ENCODE results near the gene CPVL.

CPVL gene

GRCh38 chr7:29177963-29178600 lies 31.7 kb upstream of the CPVL start:
- no peak for DNase-seq
- Histone ChIP-seq H3K27ac (no peak overlapping the region), H3K27me3 (ENCODE audit: insufficient read depth, low read depth, severe bottlenecking) (no peaks in the 10 kb centered on the region), H3K9me3 (ENCODE audit: severe bottlenecking) (no peaks in the 10 kb centered on the region), H3K36me3 (no peaks in the 10 kb centered on the region), H3K4me3 (ENCODE audit: low read depth, low read length) (no peak overlapping the region)
- no peak for TF ChIP-seq CTCF (IDR thresholded peaks at IDR 0.05; ENCODE audit: low read depth, low read length)

DNA sequence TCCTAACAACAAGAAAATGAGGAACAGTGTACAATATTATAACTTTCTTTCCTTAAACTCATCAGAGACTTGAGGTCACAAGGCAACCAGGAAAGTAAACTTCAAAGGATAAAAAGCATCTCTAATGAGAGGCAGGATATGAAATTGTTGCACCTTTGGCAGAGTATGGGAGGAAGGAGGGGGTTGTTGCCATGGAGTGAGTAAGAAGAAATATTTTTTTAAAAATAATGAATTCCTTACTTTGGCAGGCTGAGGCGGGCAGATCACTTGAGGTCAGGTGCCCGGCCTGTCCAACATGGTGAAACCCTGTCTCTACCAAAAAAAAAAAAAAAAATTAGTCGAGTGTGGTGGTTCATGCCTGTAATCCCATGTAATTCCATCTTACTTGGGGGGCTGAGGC lies 27.1 kb upstream of the CPVL start:
- Histone ChIP-seq H3K36me3 (no peaks in the 10 kb centered on the region), H3K27me3 (ENCODE audit: insufficient read depth, low read depth, severe bottlenecking) (no peaks in the 10 kb centered on the region), H3K9me3 (ENCODE audit: severe bottlenecking) (no peaks in the 10 kb centered on the region), H3K27ac (no peak overlapping the region), H3K4me3 (ENCODE audit: low read depth, low read length) (no peak overlapping the region)
- no peak for DNase-seq
- TF ChIP-seq CTCF (IDR thresholded peaks at IDR 0.05; ENCODE audit: low read depth, low read length): no peak

- no peak for TF ChIP-seq CTCF (IDR thresholded peaks at IDR 0.05; ENCODE audit: low read depth, low read length)
- Histone ChIP-seq H3K27ac (no peak overlapping the region), H3K4me3 (ENCODE audit: low read depth, low read length) (no peak overlapping the region), H3K36me3 (no peaks in the 10 kb centered on the region), H3K9me3 (ENCODE audit: severe bottlenecking) (peaks cover 4% of the 10 kb centered on the region), H3K27me3 (ENCODE audit: insufficient read depth, low read depth, severe bottlenecking) (no peaks in the 10 kb centered on the region)
- no peak for DNase-seq
Measured at GRCh38 chr7:29170781-29171180, 24.4 kb upstream of the CPVL start.

DNA sequence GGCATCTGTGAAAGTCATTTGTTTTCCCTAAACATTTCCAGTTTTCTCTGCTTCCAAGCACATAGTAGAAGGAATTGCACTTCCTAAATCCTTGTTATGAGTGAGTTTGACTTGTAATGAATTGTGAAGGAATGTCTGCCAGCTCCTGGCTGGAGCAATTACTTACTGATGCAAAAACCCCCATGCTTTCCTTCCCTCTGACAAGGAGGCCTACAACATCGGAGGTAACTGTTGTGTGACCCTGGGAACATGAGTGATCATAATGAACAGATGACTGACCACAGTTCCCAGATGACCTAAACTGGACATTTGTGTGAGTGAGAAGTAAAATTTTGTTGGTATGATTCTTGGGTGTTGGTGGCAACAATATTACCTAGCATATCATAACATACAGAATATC lies 21.4 kb upstream of the CPVL start:
- no peaks in the 10 kb centered on the region for H3K27me3 ChIP-seq (ENCODE audit: insufficient read depth, low read depth, severe bottlenecking)
- H3K9me3 ChIP-seq (ENCODE audit: severe bottlenecking): peaks cover 5% of the 10 kb centered on the region
- no peak overlapping the region for H3K27ac ChIP-seq
- DNase-seq: no peak
- no peak overlapping the region for H3K4me3 ChIP-seq (ENCODE audit: low read depth, low read length)
- TF ChIP-seq CTCF (IDR thresholded peaks at IDR 0.05; ENCODE audit: low read depth, low read length): no peak
- H3K36me3 ChIP-seq: no peaks in the 10 kb centered on the region

- H3K4me3 ChIP-seq (ENCODE audit: low read depth, low read length): no peak overlapping the region
- no peaks in the 10 kb centered on the region for H3K36me3 ChIP-seq
- H3K27me3 ChIP-seq (ENCODE audit: insufficient read depth, low read depth, severe bottlenecking): peaks cover 6% of the 10 kb centered on the region
- H3K9me3 ChIP-seq (ENCODE audit: severe bottlenecking): peaks cover 5% of the 10 kb centered on the region
- no peak overlapping the region for H3K27ac ChIP-seq
- DNase-seq: no peak
- TF ChIP-seq CTCF (IDR thresholded peaks at IDR 0.05; ENCODE audit: low read depth, low read length): no peak
Measured at GRCh38 chr7:29163854-29164253, 17.5 kb upstream of the CPVL start.

DNA sequence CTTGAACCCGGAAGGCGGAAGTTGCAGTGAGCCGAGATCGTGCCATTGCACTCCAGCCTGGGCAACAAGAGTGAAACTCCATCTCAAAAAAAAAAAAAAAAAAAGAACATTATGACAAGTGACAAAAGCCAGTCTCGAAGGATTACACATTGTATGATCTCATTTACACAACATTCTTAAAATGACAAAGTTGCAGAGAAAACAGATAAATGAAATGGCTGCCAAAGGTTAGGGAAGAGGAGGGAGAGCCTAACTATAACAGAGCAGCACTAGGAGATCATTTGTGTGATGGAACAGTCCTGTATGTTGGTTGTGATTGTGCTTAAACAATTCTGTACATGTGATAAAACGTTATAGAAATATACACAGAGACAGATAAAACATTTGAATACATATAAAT lies 16.2 kb upstream of the CPVL start:
- Histone ChIP-seq H3K27ac (no peak overlapping the region), H3K4me3 (ENCODE audit: low read depth, low read length) (no peak overlapping the region), H3K27me3 (ENCODE audit: insufficient read depth, low read depth, severe bottlenecking) (peaks cover 6% of the 10 kb centered on the region), H3K9me3 (ENCODE audit: severe bottlenecking) (peaks cover 5% of the 10 kb centered on the region), H3K36me3 (no peaks in the 10 kb centered on the region)
- DNase-seq: no peak
- TF ChIP-seq CTCF (IDR thresholded peaks at IDR 0.05; ENCODE audit: low read depth, low read length): no peak

Measured in WERI-Rb-1 (cell line).